ENCODE results near the gene B3GNT8.

B3GNT8 gene

GRCh38 chr19:41402010-41402409 lies 25.2 kb downstream of the B3GNT8 start:
- Histone ChIP-seq H2BK12ac (ENCODE audit: low read length) (no peak overlapping the region), H3K18ac (ENCODE audit: low read length) (no peak overlapping the region), H3K79me2 (ENCODE audit: control insufficient read depth, insufficient read depth, low read length, poor library complexity) (peaks cover 5% of the 10 kb centered on the region), H3K4me1 (ENCODE audit: control insufficient read depth in 1 of 2, insufficient read depth in 2 of 2, low read length in 2 of 2) (peaks cover 3% of the 10 kb centered on the region in 2 experiments), H3K9ac (ENCODE audit: low read length) (no peak overlapping the region), H4K91ac (ENCODE audit: low read depth, low read length) (no peak overlapping the region), H4K12ac (ENCODE audit: low read depth, low read length) (no peak overlapping the region), H3K4ac (ENCODE audit: low read depth, low read length) (no peak overlapping the region), H3K36me3 (ENCODE audit: control insufficient read depth in 1 of 2, insufficient read depth in 2 of 2, low read length in 2 of 2) (no peaks in the 10 kb centered on the region), H3K79me1 (ENCODE audit: low read length) (peaks cover 4% of the 10 kb centered on the region), H2BK120ac (ENCODE audit: insufficient read depth, low read length, poor library complexity) (no peak overlapping the region), H3K14ac (ENCODE audit: low read length) (no peak overlapping the region), H3K27ac (ENCODE audit: low read depth, low read length) (no peak overlapping the region), H3K4me3 (ENCODE audit: low read depth, low read length) (no peak overlapping the region), H3K9me3 (ENCODE audit: insufficient read depth, low read depth, low read length) (no peaks in the 10 kb centered on the region), H3K23ac (ENCODE audit: low read length) (no peak overlapping the region), H4K8ac (ENCODE audit: low read depth, low read length) (no peak overlapping the region), H2AFZ (ENCODE audit: insufficient read depth, low read length, poor library complexity) (no peak overlapping the region), H2BK5ac (ENCODE audit: low read depth, low read length, poor library complexity) (no peak overlapping the region), H2AK5ac (ENCODE audit: low read length) (no peak overlapping the region), H3K27me3 (ENCODE audit: insufficient read depth, low read length) (no peaks in the 10 kb centered on the region), H3K4me2 (ENCODE audit: low read length) (no peak overlapping the region)
- WGBS (ENCODE audit: extremely low coverage, insufficient coverage, insufficient read length) = no CpG with 5 or more reads among the region's 3 CpGs
- DNase-seq = no peak

GRCh38 chr19:41401483-41401882 lies 25.7 kb downstream of the B3GNT8 start:
- Histone ChIP-seq H3K27ac (ENCODE audit: low read depth, low read length) (no peak overlapping the region), H3K9ac (ENCODE audit: low read length) (no peak overlapping the region), H3K79me2 (ENCODE audit: control insufficient read depth, insufficient read depth, low read length, poor library complexity) (peaks cover 5% of the 10 kb centered on the region), H3K79me1 (ENCODE audit: low read length) (peaks cover 4% of the 10 kb centered on the region), H2BK12ac (ENCODE audit: low read length) (no peak overlapping the region), H2AFZ (ENCODE audit: insufficient read depth, low read length, poor library complexity) (no peak overlapping the region), H3K14ac (ENCODE audit: low read length) (no peak overlapping the region), H3K36me3 (ENCODE audit: control insufficient read depth in 1 of 2, insufficient read depth in 2 of 2, low read length in 2 of 2) (no peaks in the 10 kb centered on the region), H3K4me3 (ENCODE audit: low read depth, low read length) (no peak overlapping the region), H3K4me1 (ENCODE audit: control insufficient read depth in 1 of 2, insufficient read depth in 2 of 2, low read length in 2 of 2) (peaks cover 3% of the 10 kb centered on the region in 2 experiments), H2BK5ac (ENCODE audit: low read depth, low read length, poor library complexity) (no peak overlapping the region), H4K8ac (ENCODE audit: low read depth, low read length) (no peak overlapping the region), H3K18ac (ENCODE audit: low read length) (no peak overlapping the region), H3K4me2 (ENCODE audit: low read length) (no peak overlapping the region), H3K23ac (ENCODE audit: low read length) (no peak overlapping the region), H3K27me3 (ENCODE audit: insufficient read depth, low read length) (no peaks in the 10 kb centered on the region), H3K4ac (ENCODE audit: low read depth, low read length) (no peak overlapping the region), H4K12ac (ENCODE audit: low read depth, low read length) (no peak overlapping the region), H3K9me3 (ENCODE audit: insufficient read depth, low read depth, low read length) (no peaks in the 10 kb centered on the region), H2AK5ac (ENCODE audit: low read length) (no peak overlapping the region), H2BK120ac (ENCODE audit: insufficient read depth, low read length, poor library complexity) (no peak overlapping the region), H4K91ac (ENCODE audit: low read depth, low read length) (no peak overlapping the region)
- DNase-seq = no peak
- whole genome bisulfite sequencing (ENCODE audit: extremely low coverage, insufficient coverage, insufficient read length) = no CpG with 5 or more reads among the region's 4 CpGs

GRCh38 chr19:41399525-41399924 lies 27.6 kb downstream of the B3GNT8 start:
- H3K4me3 ChIP-seq (ENCODE audit: low read depth, low read length) = no peak overlapping the region
- H3K4me2 ChIP-seq (ENCODE audit: low read length) = no peak overlapping the region
- no CpG with 5 or more reads among the region's 2 CpGs for WGBS (ENCODE audit: extremely low coverage, insufficient coverage, insufficient read length)
- no peak overlapping the region for H2BK120ac ChIP-seq (ENCODE audit: insufficient read depth, low read length, poor library complexity)
- peaks cover 3% of the 10 kb centered on the region in 2 experiments for H3K4me1 ChIP-seq (ENCODE audit: control insufficient read depth in 1 of 2, insufficient read depth in 2 of 2, low read length in 2 of 2)
- no peak overlapping the region for H3K4ac ChIP-seq (ENCODE audit: low read depth, low read length)
- no peak overlapping the region for H4K8ac ChIP-seq (ENCODE audit: low read depth, low read length)
- no peaks in the 10 kb centered on the region for H3K9me3 ChIP-seq (ENCODE audit: insufficient read depth, low read depth, low read length)
- H3K27me3 ChIP-seq (ENCODE audit: insufficient read depth, low read length) = no peaks in the 10 kb centered on the region
- no peak overlapping the region for H3K14ac ChIP-seq (ENCODE audit: low read length)
- H2AFZ ChIP-seq (ENCODE audit: insufficient read depth, low read length, poor library complexity) = no peak overlapping the region
- no peak overlapping the region for H4K91ac ChIP-seq (ENCODE audit: low read depth, low read length)
- no peak overlapping the region for H3K9ac ChIP-seq (ENCODE audit: low read length)
- peaks cover 5% of the 10 kb centered on the region for H3K79me2 ChIP-seq (ENCODE audit: control insufficient read depth, insufficient read depth, low read length, poor library complexity)
- H3K27ac ChIP-seq (ENCODE audit: low read depth, low read length) = no peak overlapping the region
- no peak overlapping the region for H2BK5ac ChIP-seq (ENCODE audit: low read depth, low read length, poor library complexity)
- H2AK5ac ChIP-seq (ENCODE audit: low read length) = no peak overlapping the region
- no peak for DNase-seq
- H3K18ac ChIP-seq (ENCODE audit: low read length) = no peak overlapping the region
- H3K36me3 ChIP-seq (ENCODE audit: control insufficient read depth in 1 of 2, insufficient read depth in 2 of 2, low read length in 2 of 2) = no peaks in the 10 kb centered on the region
- no peak overlapping the region for H3K23ac ChIP-seq (ENCODE audit: low read length)
- H4K12ac ChIP-seq (ENCODE audit: low read depth, low read length) = no peak overlapping the region
- H2BK12ac ChIP-seq (ENCODE audit: low read length) = no peak overlapping the region
- peaks cover 4% of the 10 kb centered on the region for H3K79me1 ChIP-seq (ENCODE audit: low read length)

GRCh38 chr19:41399091-41399490 lies 28.1 kb downstream of the B3GNT8 start:
- peaks cover 4% of the 10 kb centered on the region for H3K79me1 ChIP-seq (ENCODE audit: low read length)
- H4K91ac ChIP-seq (ENCODE audit: low read depth, low read length) = no peak overlapping the region
- no peak overlapping the region for H3K27ac ChIP-seq (ENCODE audit: low read depth, low read length)
- H3K14ac ChIP-seq (ENCODE audit: low read length) = no peak overlapping the region
- H3K79me2 ChIP-seq (ENCODE audit: control insufficient read depth, insufficient read depth, low read length, poor library complexity) = peaks cover 5% of the 10 kb centered on the region
- H3K4me2 ChIP-seq (ENCODE audit: low read length) = no peak overlapping the region
- DNase-seq = no peak
- H2AK5ac ChIP-seq (ENCODE audit: low read length) = no peak overlapping the region
- no peak overlapping the region for H2BK120ac ChIP-seq (ENCODE audit: insufficient read depth, low read length, poor library complexity)
- WGBS (ENCODE audit: extremely low coverage, insufficient coverage, insufficient read length) = no CpG with 5 or more reads among the region's 3 CpGs
- no peak overlapping the region for H2AFZ ChIP-seq (ENCODE audit: insufficient read depth, low read length, poor library complexity)
- H2BK5ac ChIP-seq (ENCODE audit: low read depth, low read length, poor library complexity) = no peak overlapping the region
- no peaks in the 10 kb centered on the region for H3K27me3 ChIP-seq (ENCODE audit: insufficient read depth, low read length)
- H3K9ac ChIP-seq (ENCODE audit: low read length) = no peak overlapping the region
- H2BK12ac ChIP-seq (ENCODE audit: low read length) = no peak overlapping the region
- H3K36me3 ChIP-seq (ENCODE audit: control insufficient read depth in 1 of 2, insufficient read depth in 2 of 2, low read length in 2 of 2) = no peaks in the 10 kb centered on the region
- no peaks in the 10 kb centered on the region for H3K9me3 ChIP-seq (ENCODE audit: insufficient read depth, low read depth, low read length)
- no peak overlapping the region for H3K18ac ChIP-seq (ENCODE audit: low read length)
- H4K12ac ChIP-seq (ENCODE audit: low read depth, low read length) = no peak overlapping the region
- H3K4me3 ChIP-seq (ENCODE audit: low read depth, low read length) = no peak overlapping the region
- H3K23ac ChIP-seq (ENCODE audit: low read length) = no peak overlapping the region
- H3K4me1 ChIP-seq (ENCODE audit: control insufficient read depth in 1 of 2, insufficient read depth in 2 of 2, low read length in 2 of 2) = peaks cover 3% of the 10 kb centered on the region in 2 experiments
- H3K4ac ChIP-seq (ENCODE audit: low read depth, low read length) = no peak overlapping the region
- H4K8ac ChIP-seq (ENCODE audit: low read depth, low read length) = no peak overlapping the region
